ENCODE measurements around the gene HLA-DQA1.

- TF ChIP-seq, protein P1, sequence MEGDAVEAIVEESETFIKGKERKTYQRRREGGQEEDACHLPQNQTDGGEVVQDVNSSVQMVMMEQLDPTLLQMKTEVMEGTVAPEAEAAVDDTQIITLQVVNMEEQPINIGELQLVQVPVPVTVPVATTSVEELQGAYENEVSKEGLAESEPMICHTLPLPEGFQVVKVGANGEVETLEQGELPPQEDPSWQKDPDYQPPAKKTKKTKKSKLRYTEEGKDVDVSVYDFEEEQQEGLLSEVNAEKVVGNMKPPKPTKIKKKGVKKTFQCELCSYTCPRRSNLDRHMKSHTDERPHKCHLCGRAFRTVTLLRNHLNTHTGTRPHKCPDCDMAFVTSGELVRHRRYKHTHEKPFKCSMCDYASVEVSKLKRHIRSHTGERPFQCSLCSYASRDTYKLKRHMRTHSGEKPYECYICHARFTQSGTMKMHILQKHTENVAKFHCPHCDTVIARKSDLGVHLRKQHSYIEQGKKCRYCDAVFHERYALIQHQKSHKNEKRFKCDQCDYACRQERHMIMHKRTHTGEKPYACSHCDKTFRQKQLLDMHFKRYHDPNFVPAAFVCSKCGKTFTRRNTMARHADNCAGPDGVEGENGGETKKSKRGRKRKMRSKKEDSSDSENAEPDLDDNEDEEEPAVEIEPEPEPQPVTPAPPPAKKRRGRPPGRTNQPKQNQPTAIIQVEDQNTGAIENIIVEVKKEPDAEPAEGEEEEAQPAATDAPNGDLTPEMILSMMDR (IDR thresholded peaks at IDR 0.05 in 8 of 11, conservative IDR thresholded peaks at IDR 0.05 in 3 of 11): no peak
- peak in 1 of 3 donors; percentile 29 for TF ChIP-seq POLR2AphosphoS5 (IDR thresholded peaks at IDR 0.05)
These were observed 1.5 kb downstream of the HLA-DQA1 start for GRCh38 chr6:32638532-32639219.
